ENCODE results near the gene PRDM16. TPM values are rescaled to one million over a fixed set of nuclear protein-coding genes. Genes with fewer than 3 reads are reported as not detected.

PRDM16 gene
- total RNA-seq, 1 donor from 2014 or later: 0.07 TPM

GRCh38 chr1:3053986-3054385 lies 15.0 kb upstream of the PRDM16 start:
- intact Hi-C loops (cut with micrococcal nuclease): no loop called here

- intact Hi-C loops (cut with micrococcal nuclease): no loop called here
Measured at GRCh38 chr1:3054474-3054873, 14.5 kb upstream of the PRDM16 start.

- intact Hi-C loops (cut with micrococcal nuclease): no loop called here
Measured at GRCh38 chr1:3055051-3055450, 14.0 kb upstream of the PRDM16 start.

GRCh38 chr1:3056641-3057040 lies 12.4 kb upstream of the PRDM16 start:
- intact Hi-C loops (cut with micrococcal nuclease): no loop called here

- intact Hi-C loops (cut with micrococcal nuclease): no loop called here
Measured at GRCh38 chr1:3058263-3059030, 10.6 kb upstream of the PRDM16 start.

GRCh38 chr1:3060127-3060526 lies 8.9 kb upstream of the PRDM16 start:
- intact Hi-C loops (cut with micrococcal nuclease): no loop called here

GRCh38 chr1:3060601-3061551 lies 8.1 kb upstream of the PRDM16 start:
- intact Hi-C loops (cut with micrococcal nuclease): no loop called here

GRCh38 chr1:3061566-3061965 lies 7.4 kb upstream of the PRDM16 start:
- intact Hi-C loops (cut with micrococcal nuclease): no loop called here

GRCh38 chr1:3061981-3062615 lies 6.9 kb upstream of the PRDM16 start:
- intact Hi-C loops (cut with micrococcal nuclease): no loop called here

- intact Hi-C loops (cut with micrococcal nuclease): no loop called here
Measured at GRCh38 chr1:3062616-3063378, 6.2 kb upstream of the PRDM16 start.

- intact Hi-C loops (cut with micrococcal nuclease): no loop called here
Measured at GRCh38 chr1:3063379-3064295, 5.4 kb upstream of the PRDM16 start.

GRCh38 chr1:3064296-3064850 lies 4.6 kb upstream of the PRDM16 start:
- intact Hi-C loops (cut with micrococcal nuclease): no loop called here

GRCh38 chr1:3064901-3065300 lies 4.1 kb upstream of the PRDM16 start:
- intact Hi-C loops (cut with micrococcal nuclease): no loop called here

- intact Hi-C loops (cut with micrococcal nuclease): no loop called here
Measured at GRCh38 chr1:3065396-3065795, 3.6 kb upstream of the PRDM16 start.

GRCh38 chr1:3065797-3066196 lies 3.2 kb upstream of the PRDM16 start:
- intact Hi-C loops (cut with micrococcal nuclease): no loop called here

- intact Hi-C loops (cut with micrococcal nuclease): no loop called here
Measured at GRCh38 chr1:3066250-3066711, 2.7 kb upstream of the PRDM16 start.

- intact Hi-C loops (cut with micrococcal nuclease): no loop called here
Measured at GRCh38 chr1:3066826-3067225, 2.2 kb upstream of the PRDM16 start.

GRCh38 chr1:3067301-3067670 lies 1.7 kb upstream of the PRDM16 start:
- intact Hi-C loops (cut with micrococcal nuclease): no loop called here

- intact Hi-C loops (cut with micrococcal nuclease): no loop called here
Measured at GRCh38 chr1:3067671-3068563, 1.1 kb upstream of the PRDM16 start.

All from T-helper 1 cell treated with Interleukin-12 subunit alpha and Interleukin-12 subunit beta and Interleukin-4 antibody, amounts not matched to agents 30 ng/mL and 1 ng/mL, for 36 hours (primary cell).